ENCODE results near the gene DLGAP4. TPM values are rescaled to one million over a fixed set of nuclear protein-coding genes. Genes with fewer than 3 reads are reported as not detected.

Gene DLGAP4
- total RNA-seq, 2 experiments from 2014 or later, result 11.5 to 13.1 TPM

- ChIA-PET POLR2A (no interaction called here), CTCF (no interaction called here)
- Mint-ChIP-seq H3K4me1 (ENCODE audit: low read depth) (no peaks in the 10 kb centered on the region), H3K9me3 (no peaks in the 10 kb centered on the region), H3K27me3 (peaks cover 9% of the 10 kb centered on the region), H3K27ac (no peak overlapping the region), H3K4me3 (no peak overlapping the region), H3K36me3 (ENCODE audit: low read depth) (no peaks in the 10 kb centered on the region)
- no peak for TF ChIP-seq CTCF (IDR thresholded peaks at IDR 0.05)
- intact Hi-C loops (cut with micrococcal nuclease), result no loop called here
- DNase-seq (no peak), ATAC-seq (no peak)
These were observed 47.6 kb downstream of the DLGAP4 start for GRCh38 chr20:36353740-36354139.

- no peak for TF ChIP-seq CTCF (IDR thresholded peaks at IDR 0.05)
- H3K27me3 Mint-ChIP-seq, result peaks cover 9% of the 10 kb centered on the region
- POLR2A ChIA-PET, result no interaction called here
- no peaks in the 10 kb centered on the region for H3K9me3 Mint-ChIP-seq
- no peaks in the 10 kb centered on the region for H3K4me1 Mint-ChIP-seq (ENCODE audit: low read depth)
- CTCF ChIA-PET, result interaction anchor here (1.4 kb wide), 1 partner anchor 84 kb away, joined by 4 read pairs; no protein-coding TSS in a partner anchor
- ATAC-seq (no peak), DNase-seq (no peak)
- no peak overlapping the region for H3K27ac Mint-ChIP-seq
- no peaks in the 10 kb centered on the region for H3K36me3 Mint-ChIP-seq (ENCODE audit: low read depth)
- intact Hi-C loops (cut with micrococcal nuclease), result no loop called here
- no peak overlapping the region for H3K4me3 Mint-ChIP-seq
These were observed 49.5 kb downstream of the DLGAP4 start for GRCh38 chr20:36355469-36356171.

- CTCF ChIA-PET, result no interaction called here
- no peak overlapping the region for H3K27ac Mint-ChIP-seq
- no peak for ATAC-seq
These were observed 53.7 kb downstream of the DLGAP4 start for GRCh38 chr20:36359668-36360406.

GRCh38 chr20:36360429-36360828 is 54.3 kb downstream of the DLGAP4 start:
- Mint-ChIP-seq H3K27me3 (peaks cover 9% of the 10 kb centered on the region), H3K36me3 (ENCODE audit: low read depth) (no peaks in the 10 kb centered on the region), H3K4me3 (no peak overlapping the region), H3K4me1 (ENCODE audit: low read depth) (no peaks in the 10 kb centered on the region), H3K9me3 (no peaks in the 10 kb centered on the region), H3K27ac (no peak overlapping the region)
- CTCF ChIA-PET, result no interaction called here
- no peak for TF ChIP-seq CTCF (IDR thresholded peaks at IDR 0.05)
- intact Hi-C loops (cut with micrococcal nuclease), result no loop called here
- ATAC-seq, result no peak
- no peak for DNase-seq
- POLR2A ChIA-PET, result no interaction called here

More at GRCh38 chr20:36359668-36360406, 53.7 kb downstream of the DLGAP4 start:
- peaks cover 9% of the 10 kb centered on the region for H3K27me3 Mint-ChIP-seq
- no peaks in the 10 kb centered on the region for H3K9me3 Mint-ChIP-seq
- POLR2A ChIA-PET, result no interaction called here
- intact Hi-C loops (cut with micrococcal nuclease), result no loop called here
- no peak overlapping the region for H3K4me3 Mint-ChIP-seq
- no peaks in the 10 kb centered on the region for H3K4me1 Mint-ChIP-seq (ENCODE audit: low read depth)
- no peak for TF ChIP-seq CTCF (IDR thresholded peaks at IDR 0.05)
- no peak for DNase-seq
- no peaks in the 10 kb centered on the region for H3K36me3 Mint-ChIP-seq (ENCODE audit: low read depth)

GRCh38 chr20:36361406-36361805 is 55.3 kb downstream of the DLGAP4 start:
- TF ChIP-seq CTCF (IDR thresholded peaks at IDR 0.05), result no peak
- ChIA-PET CTCF (no interaction called here), POLR2A (no interaction called here)
- DNase-seq (no peak), ATAC-seq (no peak)
- peaks cover 4% of the 10 kb centered on the region for H3K27me3 Mint-ChIP-seq
- H3K9me3 Mint-ChIP-seq, result no peaks in the 10 kb centered on the region
- intact Hi-C loops (cut with micrococcal nuclease), result no loop called here
- no peak overlapping the region for H3K27ac Mint-ChIP-seq
- no peaks in the 10 kb centered on the region for H3K36me3 Mint-ChIP-seq (ENCODE audit: low read depth)
- H3K4me1 Mint-ChIP-seq (ENCODE audit: low read depth), result no peaks in the 10 kb centered on the region
- H3K4me3 Mint-ChIP-seq, result no peak overlapping the region
